SK-N-SH (cell line): ENCODE results near the gene TYROBP.

ENCODE experiments used
- CHD2 ChIP-seq: fragments of 150-350 bp; IDR thresholded peaks from 2 replicates; pipeline ENCODE4 v1.6.1; 2018; ENCODE audit warnings: low read length; ENCODE audit not compliant: partially characterized antibody
- EZH2phosphoT487 ChIP-seq: fragments of 200-600 bp; sonication (generic); IDR thresholded peaks from 2 replicates; pipeline ENCODE4 v1.6.1; 2017; ENCODE audit warnings: low read depth, mixed run types, mild to moderate bottlenecking, antibody characterized with exemption, moderate library complexity, borderline replicate concordance
- NFIC ChIP-seq: IDR thresholded peaks from 2 replicates; pipeline ENCODE4 v1.4.0; 2012; ENCODE audit warnings: borderline replicate concordance
- POLR2AphosphoS5 ChIP-seq: IDR thresholded peaks from 2 replicates; pipeline ENCODE4 v1.6.1; 2012; ENCODE audit warnings: low read depth, low read length
- TF ChIP-seq, protein P1 (sequence below): fragments of 200-600 bp; sonication (generic); IDR thresholded peaks from 2 replicates; pipeline ENCODE4 v1.6.1; 2017; ENCODE audit warnings: antibody characterized with exemption, mild to moderate bottlenecking, moderate library complexity
- TF ChIP-seq, protein P2 (sequence below): fragments of 150-350 bp; IDR thresholded peaks from 2 replicates; pipeline ENCODE4 v1.6.1; 2016; ENCODE audit warnings: mild to moderate bottlenecking, low read depth, low read length
- TF ChIP-seq, protein P3 (sequence below): IDR thresholded peaks from 2 replicates; pipeline ENCODE4; 2012
- TF ChIP-seq, protein P4 (sequence below): IDR thresholded peaks from 2 replicates; pipeline ENCODE4 v1.4.0; 2012; ENCODE audit warnings: low read depth, borderline replicate concordance
- TF ChIP-seq, protein P5 (sequence below): IDR thresholded peaks from 2 replicates; pipeline ENCODE4 v1.6.1; 2012; ENCODE audit warnings: mild to moderate bottlenecking, low read depth, low read length, moderate library complexity

DNA sequence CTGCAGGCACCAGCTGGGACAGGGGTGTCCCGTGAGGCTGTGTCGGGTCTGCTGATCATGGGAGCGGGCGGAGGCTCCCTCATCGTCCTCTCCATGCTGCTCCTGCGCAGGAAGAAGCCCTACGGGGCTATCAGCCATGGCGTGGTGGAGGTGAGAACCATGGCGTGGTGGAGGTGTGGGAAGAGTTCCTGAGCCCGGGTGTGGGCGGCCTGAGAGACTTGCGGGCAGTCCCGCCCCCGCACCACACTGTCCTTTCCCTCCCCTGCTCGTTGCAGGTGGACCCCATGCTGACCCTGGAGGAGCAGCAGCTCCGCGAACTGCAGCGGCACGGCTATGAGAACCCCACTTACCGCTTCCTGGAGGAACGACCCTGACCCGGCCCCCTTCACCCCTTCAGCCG, 29.0 kb downstream of the TYROBP start:
- TF ChIP-seq CHD2 (no peak), NFIC (no peak), EZH2phosphoT487 (no peak), POLR2AphosphoS5 (no peak)
- TF ChIP-seq, protein P1, sequence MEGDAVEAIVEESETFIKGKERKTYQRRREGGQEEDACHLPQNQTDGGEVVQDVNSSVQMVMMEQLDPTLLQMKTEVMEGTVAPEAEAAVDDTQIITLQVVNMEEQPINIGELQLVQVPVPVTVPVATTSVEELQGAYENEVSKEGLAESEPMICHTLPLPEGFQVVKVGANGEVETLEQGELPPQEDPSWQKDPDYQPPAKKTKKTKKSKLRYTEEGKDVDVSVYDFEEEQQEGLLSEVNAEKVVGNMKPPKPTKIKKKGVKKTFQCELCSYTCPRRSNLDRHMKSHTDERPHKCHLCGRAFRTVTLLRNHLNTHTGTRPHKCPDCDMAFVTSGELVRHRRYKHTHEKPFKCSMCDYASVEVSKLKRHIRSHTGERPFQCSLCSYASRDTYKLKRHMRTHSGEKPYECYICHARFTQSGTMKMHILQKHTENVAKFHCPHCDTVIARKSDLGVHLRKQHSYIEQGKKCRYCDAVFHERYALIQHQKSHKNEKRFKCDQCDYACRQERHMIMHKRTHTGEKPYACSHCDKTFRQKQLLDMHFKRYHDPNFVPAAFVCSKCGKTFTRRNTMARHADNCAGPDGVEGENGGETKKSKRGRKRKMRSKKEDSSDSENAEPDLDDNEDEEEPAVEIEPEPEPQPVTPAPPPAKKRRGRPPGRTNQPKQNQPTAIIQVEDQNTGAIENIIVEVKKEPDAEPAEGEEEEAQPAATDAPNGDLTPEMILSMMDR, result no peak
- TF ChIP-seq, protein P2, sequence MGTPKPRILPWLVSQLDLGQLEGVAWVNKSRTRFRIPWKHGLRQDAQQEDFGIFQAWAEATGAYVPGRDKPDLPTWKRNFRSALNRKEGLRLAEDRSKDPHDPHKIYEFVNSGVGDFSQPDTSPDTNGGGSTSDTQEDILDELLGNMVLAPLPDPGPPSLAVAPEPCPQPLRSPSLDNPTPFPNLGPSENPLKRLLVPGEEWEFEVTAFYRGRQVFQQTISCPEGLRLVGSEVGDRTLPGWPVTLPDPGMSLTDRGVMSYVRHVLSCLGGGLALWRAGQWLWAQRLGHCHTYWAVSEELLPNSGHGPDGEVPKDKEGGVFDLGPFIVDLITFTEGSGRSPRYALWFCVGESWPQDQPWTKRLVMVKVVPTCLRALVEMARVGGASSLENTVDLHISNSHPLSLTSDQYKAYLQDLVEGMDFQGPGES, result no peak
- TF ChIP-seq, protein P3, sequence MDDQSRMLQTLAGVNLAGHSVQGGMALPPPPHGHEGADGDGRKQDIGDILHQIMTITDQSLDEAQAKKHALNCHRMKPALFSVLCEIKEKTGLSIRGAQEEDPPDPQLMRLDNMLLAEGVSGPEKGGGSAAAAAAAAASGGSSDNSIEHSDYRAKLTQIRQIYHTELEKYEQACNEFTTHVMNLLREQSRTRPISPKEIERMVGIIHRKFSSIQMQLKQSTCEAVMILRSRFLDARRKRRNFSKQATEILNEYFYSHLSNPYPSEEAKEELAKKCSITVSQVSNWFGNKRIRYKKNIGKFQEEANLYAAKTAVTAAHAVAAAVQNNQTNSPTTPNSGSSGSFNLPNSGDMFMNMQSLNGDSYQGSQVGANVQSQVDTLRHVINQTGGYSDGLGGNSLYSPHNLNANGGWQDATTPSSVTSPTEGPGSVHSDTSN, result no peak
- TF ChIP-seq, protein P4, sequence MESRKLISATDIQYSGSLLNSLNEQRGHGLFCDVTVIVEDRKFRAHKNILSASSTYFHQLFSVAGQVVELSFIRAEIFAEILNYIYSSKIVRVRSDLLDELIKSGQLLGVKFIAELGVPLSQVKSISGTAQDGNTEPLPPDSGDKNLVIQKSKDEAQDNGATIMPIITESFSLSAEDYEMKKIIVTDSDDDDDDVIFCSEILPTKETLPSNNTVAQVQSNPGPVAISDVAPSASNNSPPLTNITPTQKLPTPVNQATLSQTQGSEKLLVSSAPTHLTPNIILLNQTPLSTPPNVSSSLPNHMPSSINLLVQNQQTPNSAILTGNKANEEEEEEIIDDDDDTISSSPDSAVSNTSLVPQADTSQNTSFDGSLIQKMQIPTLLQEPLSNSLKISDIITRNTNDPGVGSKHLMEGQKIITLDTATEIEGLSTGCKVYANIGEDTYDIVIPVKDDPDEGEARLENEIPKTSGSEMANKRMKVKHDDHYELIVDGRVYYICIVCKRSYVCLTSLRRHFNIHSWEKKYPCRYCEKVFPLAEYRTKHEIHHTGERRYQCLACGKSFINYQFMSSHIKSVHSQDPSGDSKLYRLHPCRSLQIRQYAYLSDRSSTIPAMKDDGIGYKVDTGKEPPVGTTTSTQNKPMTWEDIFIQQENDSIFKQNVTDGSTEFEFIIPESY, result no peak
- TF ChIP-seq, protein P5, sequence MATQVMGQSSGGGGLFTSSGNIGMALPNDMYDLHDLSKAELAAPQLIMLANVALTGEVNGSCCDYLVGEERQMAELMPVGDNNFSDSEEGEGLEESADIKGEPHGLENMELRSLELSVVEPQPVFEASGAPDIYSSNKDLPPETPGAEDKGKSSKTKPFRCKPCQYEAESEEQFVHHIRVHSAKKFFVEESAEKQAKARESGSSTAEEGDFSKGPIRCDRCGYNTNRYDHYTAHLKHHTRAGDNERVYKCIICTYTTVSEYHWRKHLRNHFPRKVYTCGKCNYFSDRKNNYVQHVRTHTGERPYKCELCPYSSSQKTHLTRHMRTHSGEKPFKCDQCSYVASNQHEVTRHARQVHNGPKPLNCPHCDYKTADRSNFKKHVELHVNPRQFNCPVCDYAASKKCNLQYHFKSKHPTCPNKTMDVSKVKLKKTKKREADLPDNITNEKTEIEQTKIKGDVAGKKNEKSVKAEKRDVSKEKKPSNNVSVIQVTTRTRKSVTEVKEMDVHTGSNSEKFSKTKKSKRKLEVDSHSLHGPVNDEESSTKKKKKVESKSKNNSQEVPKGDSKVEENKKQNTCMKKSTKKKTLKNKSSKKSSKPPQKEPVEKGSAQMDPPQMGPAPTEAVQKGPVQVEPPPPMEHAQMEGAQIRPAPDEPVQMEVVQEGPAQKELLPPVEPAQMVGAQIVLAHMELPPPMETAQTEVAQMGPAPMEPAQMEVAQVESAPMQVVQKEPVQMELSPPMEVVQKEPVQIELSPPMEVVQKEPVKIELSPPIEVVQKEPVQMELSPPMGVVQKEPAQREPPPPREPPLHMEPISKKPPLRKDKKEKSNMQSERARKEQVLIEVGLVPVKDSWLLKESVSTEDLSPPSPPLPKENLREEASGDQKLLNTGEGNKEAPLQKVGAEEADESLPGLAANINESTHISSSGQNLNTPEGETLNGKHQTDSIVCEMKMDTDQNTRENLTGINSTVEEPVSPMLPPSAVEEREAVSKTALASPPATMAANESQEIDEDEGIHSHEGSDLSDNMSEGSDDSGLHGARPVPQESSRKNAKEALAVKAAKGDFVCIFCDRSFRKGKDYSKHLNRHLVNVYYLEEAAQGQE, result no peak
